Kidney (tissue), 14 donors: ENCODE results near the gene CAMTA1. TPM values are rescaled to one million over a fixed set of nuclear protein-coding genes. Genes with fewer than 3 reads are reported as not detected.
"Not testable (repeated sequence)": the region's sequence is repeated elsewhere in the genome, so short reads cannot be mapped to it uniquely, and the experiment has no call there.

ENCODE experiments used
- DNase-seq, 5 donors: peaks; one replicate each; pipeline ENCODE4 v3.0.0-alpha.2; 2013 to 2020
- FAIRE-seq: peaks from 2 replicates; lab custom pipeline; 2012; peaks lifted over from hg19 to GRCh38; lab: Jason Lieb, UNC
- H3K27ac ChIP-seq, 2 donors: one replicate each; pipeline ENCODE4 v1.7.0; 2013; ENCODE audit warnings: low read depth in 2 of 2, low read length in 2 of 2, inconsistent platforms in 1 of 2
- H3K27me3 ChIP-seq: one replicate; pipeline ENCODE4 v1.7.1; 2013; ENCODE audit warnings: low read length, inconsistent platforms; ENCODE audit not compliant: control insufficient read depth, insufficient read depth
- H3K36me3 ChIP-seq, 3 donors: one replicate each; pipeline versions ENCODE4 v1.7.0 to v1.7.1; 2013; ENCODE audit warnings: low read length in 3 of 3, control low read depth in 1 of 3, inconsistent platforms in 1 of 3; ENCODE audit not compliant: insufficient read depth in 3 of 3, control insufficient read depth in 2 of 3
- H3K4me1 ChIP-seq, 3 donors: one replicate each; pipeline versions ENCODE4 v1.7.0 to v1.7.1; 2013; ENCODE audit warnings: low read length in 3 of 3, inconsistent platforms in 1 of 3, low read depth in 1 of 3; ENCODE audit not compliant: control insufficient read depth in 2 of 3, insufficient read depth in 2 of 3
- H3K4me3 ChIP-seq, 3 donors: one replicate each; pipeline versions ENCODE4 v1.7.0 to v1.8.1; 2013; ENCODE audit warnings: low read length in 3 of 3, control low read depth in 1 of 3, inconsistent platforms in 1 of 3
- H3K9ac ChIP-seq, 3 donors: one replicate each; pipeline versions ENCODE4 v1.7.0 to v1.7.1; 2013; ENCODE audit warnings: low read length in 3 of 3, control low read depth in 1 of 3, inconsistent platforms in 1 of 3
- H3K9me3 ChIP-seq, 3 donors: one replicate each; pipeline versions ENCODE4 v1.7.0 to v1.7.1; 2013; ENCODE audit warnings: low read length in 3 of 3, control low read depth in 1 of 3, inconsistent platforms in 1 of 3; ENCODE audit not compliant: control insufficient read depth in 2 of 3, insufficient read depth in 1 of 3
- intact Hi-C: fragments of 100-400 bp; cut with DNase I; formaldehyde crosslinking; loops from one replicate; pipeline ENCODE4 v1.11.1; 2022
- polyA plus RNA-seq: library from polyadenylated mRNA; stranded (reverse); fragments of 350-450 nt; fragmentation: Illumina TruSeq; extraction: RNeasy Lipid Tissue Mini Kit (QIAGEN cat#74804); gene quantifications from one replicate; pipeline ENCODE4 v1.2.3, GENCODE V29; 2014; ENCODE audit warnings: low read depth, low replicate concordance; ENCODE audit not compliant: insufficient read depth
- total RNA-seq: library from RNA; stranded (reverse); fragmentation: NEBNext Ultra II Directional; extraction: Animal tissue kit (Norgen Biotek cat#: 25700); gene quantifications from one replicate; pipeline ENCODE4 v1.2.1, GENCODE V29; 2021
- TF ChIP-seq, protein P1 (sequence below): IDR thresholded peaks from 3 replicates; pipeline ENCODE4 v1.5.1; 2012; ENCODE audit warnings: mild to moderate bottlenecking, moderate library complexity, borderline replicate concordance; ENCODE audit not compliant: insufficient read depth; ENCODE audit errors: extremely low read depth
- donor health status: control.
- donor health status: control.
- donor health status: control.
- donor health status: control.
- donor health status: control.
- donor health status: DM: yes; HTN: yes; CAD: no.
- donor health status: Normal renal cell carcinoma (clear cell type).

Gene CAMTA1
- total and polyA plus RNA-seq, 2 donors from 2014 or later, result 79.0 to 170 TPM

DNA sequence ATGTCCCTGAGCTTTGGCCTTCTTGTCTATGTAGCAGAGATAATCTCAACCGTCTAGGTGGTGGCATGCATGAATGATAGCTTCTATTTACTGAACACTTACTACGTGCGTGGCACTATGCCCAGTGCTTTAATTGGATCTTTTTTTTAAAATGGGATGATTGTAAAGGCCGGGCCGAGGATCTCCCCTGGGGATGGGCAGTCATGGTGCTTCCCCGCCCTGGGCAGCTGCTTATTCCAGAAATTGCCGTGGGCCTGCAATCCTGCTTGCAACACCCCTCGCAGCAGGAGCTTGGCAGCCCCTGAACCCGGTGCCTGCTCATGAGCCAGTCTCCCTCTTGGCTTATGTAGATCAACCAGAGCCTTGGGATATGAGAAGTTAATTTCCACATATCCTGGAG lies 360.7 kb downstream of the CAMTA1 start:
- no peaks in the 10 kb centered on the region for H3K27me3 ChIP-seq
- H3K27ac ChIP-seq, result no peak overlapping the region
- intact Hi-C loops, result no loop called here
- no peak for FAIRE-seq
- H3K9ac ChIP-seq, result no peak overlapping the region
- TF ChIP-seq, protein P1, sequence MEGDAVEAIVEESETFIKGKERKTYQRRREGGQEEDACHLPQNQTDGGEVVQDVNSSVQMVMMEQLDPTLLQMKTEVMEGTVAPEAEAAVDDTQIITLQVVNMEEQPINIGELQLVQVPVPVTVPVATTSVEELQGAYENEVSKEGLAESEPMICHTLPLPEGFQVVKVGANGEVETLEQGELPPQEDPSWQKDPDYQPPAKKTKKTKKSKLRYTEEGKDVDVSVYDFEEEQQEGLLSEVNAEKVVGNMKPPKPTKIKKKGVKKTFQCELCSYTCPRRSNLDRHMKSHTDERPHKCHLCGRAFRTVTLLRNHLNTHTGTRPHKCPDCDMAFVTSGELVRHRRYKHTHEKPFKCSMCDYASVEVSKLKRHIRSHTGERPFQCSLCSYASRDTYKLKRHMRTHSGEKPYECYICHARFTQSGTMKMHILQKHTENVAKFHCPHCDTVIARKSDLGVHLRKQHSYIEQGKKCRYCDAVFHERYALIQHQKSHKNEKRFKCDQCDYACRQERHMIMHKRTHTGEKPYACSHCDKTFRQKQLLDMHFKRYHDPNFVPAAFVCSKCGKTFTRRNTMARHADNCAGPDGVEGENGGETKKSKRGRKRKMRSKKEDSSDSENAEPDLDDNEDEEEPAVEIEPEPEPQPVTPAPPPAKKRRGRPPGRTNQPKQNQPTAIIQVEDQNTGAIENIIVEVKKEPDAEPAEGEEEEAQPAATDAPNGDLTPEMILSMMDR, result no peak
- DNase-seq, result no peak
- no peak overlapping the region for H3K4me3 ChIP-seq
- H3K9me3 ChIP-seq, result peaks cover 0 to 2% (median 0%) of the 10 kb centered on the region in 3 donors
- no peaks in the 10 kb centered on the region for H3K36me3 ChIP-seq
- H3K4me1 ChIP-seq, result peaks cover 0 to 11% (median 10%) of the 10 kb centered on the region in 3 donors

DNA sequence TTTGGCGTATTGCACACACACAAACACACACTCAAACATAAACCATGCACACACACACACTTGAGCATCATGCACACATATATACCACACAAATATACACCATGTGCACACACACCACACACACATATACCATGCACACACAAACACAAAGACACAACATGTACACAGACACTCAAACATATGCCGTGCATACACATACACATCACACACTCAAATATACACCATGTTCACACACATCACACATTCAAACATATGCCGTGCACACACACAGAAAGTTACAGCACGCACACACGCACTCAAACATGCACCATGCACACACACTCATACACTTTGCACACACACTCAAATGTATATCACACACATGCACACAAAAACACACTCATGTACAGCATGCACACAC lies 361.5 kb downstream of the CAMTA1 start:
- no peak overlapping the region for H3K27ac ChIP-seq
- H3K27me3 ChIP-seq, result no peaks in the 10 kb centered on the region
- intact Hi-C loops, result no loop called here
- FAIRE-seq (no peak), DNase-seq (no peak)
- H3K9me3 ChIP-seq, result peaks cover 0 to 2% (median 0%) of the 10 kb centered on the region in 3 donors
- H3K36me3 ChIP-seq, result no peaks in the 10 kb centered on the region
- H3K4me1 ChIP-seq, result peaks cover 0 to 11% (median 10%) of the 10 kb centered on the region in 3 donors
- peak overlapping the region in 1 of 3 donors; percentile 12 for H3K4me3 ChIP-seq
- TF ChIP-seq, protein P1, result no peak
- no peak overlapping the region for H3K9ac ChIP-seq

DNA sequence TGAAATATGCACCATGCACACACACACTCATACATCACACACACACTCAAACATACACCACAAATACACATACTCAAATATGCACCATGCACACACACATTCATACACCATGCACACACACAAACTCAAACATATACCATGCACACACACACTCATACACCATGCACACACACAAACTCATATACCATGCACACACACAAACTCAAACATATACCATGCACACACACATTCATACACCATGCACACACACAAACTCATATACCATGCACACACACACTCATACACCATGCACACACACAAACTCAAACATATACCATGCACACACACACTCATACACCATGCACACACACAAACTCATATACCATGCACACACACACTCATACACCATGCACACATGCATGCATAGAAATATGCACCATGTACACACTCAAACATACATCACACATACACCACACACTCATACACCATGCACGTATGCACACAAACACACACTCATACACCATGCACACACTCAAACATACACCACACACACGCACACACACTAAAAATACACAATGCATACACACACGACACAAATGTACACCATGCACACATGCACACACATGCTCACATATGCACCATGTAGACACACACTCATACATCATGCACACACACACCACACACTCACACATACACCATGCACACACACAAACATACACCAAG lies 362.5 kb downstream of the CAMTA1 start:
- Histone ChIP-seq H3K4me3 (peak overlapping the region in 1 of 3 donors; percentile 0), H3K4me1 (peaks cover 0 to 11% (median 10%) of the 10 kb centered on the region in 3 donors)
- intact Hi-C loops, FAIRE-seq, DNase-seq, H3K27ac ChIP-seq, H3K9me3 ChIP-seq, H3K36me3 ChIP-seq, H3K27me3 ChIP-seq, H3K9ac ChIP-seq: not testable (repeated sequence)

DNA sequence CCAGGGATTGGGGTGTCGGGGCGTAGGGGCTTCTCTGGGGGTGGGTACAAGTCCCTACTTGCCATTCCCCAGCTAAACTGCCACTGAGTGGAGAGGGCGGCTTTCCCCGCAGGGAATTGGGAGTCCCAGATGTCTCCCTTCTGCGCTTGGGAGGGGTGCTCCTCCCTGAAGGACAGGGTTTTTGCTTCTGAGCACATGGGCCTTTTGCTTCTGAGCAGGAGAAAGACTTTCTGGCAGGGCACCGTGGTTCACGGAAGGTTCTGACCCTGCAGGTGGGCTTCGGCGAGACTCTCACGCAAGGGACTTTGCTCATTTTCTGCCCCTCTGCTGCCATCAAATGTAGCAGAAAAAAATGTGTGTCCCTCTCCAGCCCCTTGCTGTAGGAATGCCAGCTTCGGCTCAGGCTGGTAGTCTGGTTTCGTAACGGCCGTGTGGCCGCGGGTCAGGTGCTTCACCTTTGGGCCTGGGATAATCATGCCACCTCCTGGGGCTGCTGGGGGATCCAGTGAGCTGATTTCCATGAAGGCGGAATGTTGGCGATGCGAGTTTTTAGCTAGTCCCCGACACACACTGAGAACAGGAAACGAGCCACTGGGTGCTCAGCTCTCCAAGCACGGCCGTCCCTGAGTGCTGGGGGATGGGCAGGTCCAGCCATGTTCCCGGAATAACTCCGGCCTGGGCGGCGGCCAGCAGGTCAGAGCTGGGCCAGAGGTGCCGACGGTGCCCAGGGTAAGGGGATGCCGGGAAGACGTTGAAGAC lies 364.0 kb downstream of the CAMTA1 start:
- Histone ChIP-seq H3K27ac (peak overlapping the region in 1 of 2 donors; percentile 65), H3K9me3 (peaks cover 0 to 2% (median 0%) of the 10 kb centered on the region in 3 donors), H3K27me3 (no peaks in the 10 kb centered on the region), H3K36me3 (no peaks in the 10 kb centered on the region), H3K4me3 (peak overlapping the region in 1 of 3 donors; percentile 33), H3K4me1 (peaks cover 0 to 11% (median 10%) of the 10 kb centered on the region in 3 donors), H3K9ac (no peak overlapping the region)
- intact Hi-C loops, result no loop called here
- peak; percentile 58 to 92 (median 76) for DNase-seq
- FAIRE-seq, result no peak
- TF ChIP-seq, protein P1, result no peak
